Non-pigmented ciliary epithelial cell (primary cell): ENCODE data around the gene C8B.

ENCODE experiments used
- DNase-seq: peaks from one replicate; pipeline ENCODE4 v3.0.0-alpha.2; 2010; ENCODE audit warnings: low read depth

C8B gene

GRCh38 chr1:56965916-56966697 is at the start of gene C8B:
C8B (minus strand) TSS chr1:56966015; CDS start chr1:56965948, 67 bp downstream.
- no peak for DNase-seq

- DNase-seq: no peak
Observed at GRCh38 chr1:57015071-57015470, 49.3 kb upstream of the C8B start.

DNA sequence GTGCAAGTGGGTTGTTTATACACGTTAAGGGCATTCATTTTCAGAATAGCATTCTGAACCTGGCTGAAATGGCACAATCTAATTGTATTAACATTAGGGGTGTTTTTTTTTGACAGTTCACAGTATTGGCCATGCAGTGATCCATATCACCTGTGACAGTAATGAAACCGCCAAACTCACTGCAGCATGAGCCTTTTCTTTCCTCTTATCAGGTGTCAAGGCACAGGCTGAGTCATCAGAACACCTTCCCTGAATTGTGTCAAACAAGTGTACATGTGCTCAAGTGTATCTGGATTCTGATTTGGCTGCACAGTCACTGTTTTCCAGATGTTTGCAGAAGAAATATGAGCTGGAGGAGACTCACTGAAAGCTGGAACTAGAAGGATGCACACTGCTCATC is 47.7 kb upstream of the C8B start:
- DNase-seq: no peak

DNA sequence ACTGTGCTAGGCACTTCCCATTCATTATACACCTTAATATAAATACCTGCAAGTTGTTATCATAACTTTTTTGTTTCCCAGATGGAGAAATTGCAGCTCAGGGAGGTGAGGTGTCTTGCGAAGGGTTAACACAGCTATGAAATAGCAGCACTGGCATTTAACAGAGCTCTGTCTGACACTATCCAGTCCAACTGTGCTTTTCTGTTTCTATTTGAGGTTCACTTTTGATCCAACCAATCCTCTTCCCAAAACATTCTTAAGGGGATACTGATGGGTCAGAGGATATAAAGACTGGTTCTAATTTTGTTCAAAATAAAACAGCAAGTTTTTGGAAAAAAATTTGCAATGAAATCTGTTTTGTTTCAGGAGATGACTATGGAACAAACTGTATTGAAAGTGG is 46.5 kb upstream of the C8B start:
- no peak for DNase-seq

GRCh38 chr1:57010511-57010910 is 44.7 kb upstream of the C8B start:
- DNase-seq: no peak

GRCh38 chr1:57007948-57008347 is 42.1 kb upstream of the C8B start:
- DNase-seq: no peak

- no peak for DNase-seq
Observed at GRCh38 chr1:57007472-57007871, 41.7 kb upstream of the C8B start.

GRCh38 chr1:57003398-57004139 is 37.8 kb upstream of the C8B start:
- DNase-seq: no peak

GRCh38 chr1:56995414-56996100 is 29.7 kb upstream of the C8B start:
- no peak for DNase-seq

GRCh38 chr1:56993475-56993874 is 27.7 kb upstream of the C8B start:
- no peak for DNase-seq

DNA sequence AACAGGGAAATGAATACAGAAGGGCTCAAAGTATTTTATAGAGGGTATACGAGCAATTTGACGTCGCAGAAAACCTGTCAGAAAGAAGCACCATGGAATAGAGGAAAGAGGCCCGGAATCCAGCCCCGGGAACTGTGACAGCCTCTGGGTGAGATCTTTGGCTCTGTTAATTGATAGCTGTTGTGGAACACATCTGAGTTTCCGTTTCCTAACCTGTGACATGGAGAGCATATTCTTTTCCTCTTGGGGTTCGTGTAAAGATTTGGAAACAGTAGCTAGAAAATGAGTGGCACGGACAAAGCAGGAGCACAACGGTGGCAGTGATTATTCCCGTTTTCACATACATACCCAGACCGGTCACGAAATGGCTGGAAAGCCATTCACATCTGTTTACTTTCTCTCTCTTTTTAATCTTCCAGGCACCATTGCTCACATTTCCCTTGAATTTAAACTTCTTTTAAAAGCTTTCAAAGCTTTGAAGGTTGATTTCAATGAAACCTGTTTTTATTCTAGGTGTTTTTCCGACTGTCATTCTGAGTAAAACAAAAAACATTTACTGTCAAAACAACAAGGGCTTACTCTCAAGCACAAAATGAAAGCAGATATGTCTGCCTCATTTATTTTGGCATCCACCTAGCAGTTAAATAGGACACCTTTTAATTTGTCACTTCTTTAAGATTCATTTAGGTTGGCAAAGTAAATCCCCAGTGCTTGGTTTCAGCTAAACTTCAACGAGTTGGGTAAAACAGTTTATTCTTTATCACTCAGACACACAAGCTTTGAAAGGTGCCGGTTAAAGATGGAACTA is 26.7 kb upstream of the C8B start:
- DNase-seq: no peak

GRCh38 chr1:56991576-56991975 is 25.8 kb upstream of the C8B start:
- no peak for DNase-seq

GRCh38 chr1:56986397-56986796 is 20.6 kb upstream of the C8B start:
- no peak for DNase-seq

GRCh38 chr1:56985857-56986256 is 20.0 kb upstream of the C8B start:
- no peak for DNase-seq

DNA sequence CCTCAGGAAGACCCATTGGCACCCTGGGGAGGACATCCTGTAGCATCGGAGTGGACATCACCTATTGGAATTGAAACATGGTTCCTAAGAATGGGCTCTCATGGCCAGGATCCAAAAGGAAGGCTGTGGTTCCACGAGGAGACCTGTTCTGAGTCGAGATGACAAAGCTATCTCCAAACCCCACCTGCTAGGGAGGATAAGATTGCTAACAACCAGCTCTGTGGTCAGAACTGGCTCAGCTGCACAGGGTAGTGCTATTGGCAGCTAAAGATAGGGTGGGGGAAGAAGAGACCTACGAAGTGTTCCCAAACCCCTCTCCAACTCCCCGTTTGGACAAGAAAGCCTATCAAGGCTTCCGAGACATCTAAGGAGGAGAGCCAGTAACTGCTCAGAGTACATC is 17.7 kb upstream of the C8B start:
- DNase-seq: no peak

- DNase-seq: no peak
Observed at GRCh38 chr1:56979986-56980755, 14.4 kb upstream of the C8B start.

DNA sequence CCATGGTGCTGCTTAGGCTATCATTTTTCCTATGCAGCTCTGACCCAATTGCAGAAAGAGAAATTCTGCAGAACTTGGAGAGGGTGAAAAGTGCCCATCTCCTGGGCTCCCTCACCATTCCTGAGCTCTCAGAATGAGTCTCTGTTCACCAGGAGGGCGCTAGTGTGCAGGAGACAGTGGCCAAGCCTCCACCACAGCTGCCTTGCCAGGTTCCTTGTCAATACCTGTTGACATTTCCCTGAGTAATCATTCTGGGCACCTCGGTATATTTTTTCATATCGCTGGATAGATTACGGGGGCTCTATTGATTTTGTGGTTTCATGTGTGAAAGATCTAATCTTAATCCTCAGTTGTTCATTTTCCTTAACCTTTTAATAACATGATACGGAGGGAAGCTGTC is 13.0 kb upstream of the C8B start:
- DNase-seq: no peak

- DNase-seq: no peak
Observed at GRCh38 chr1:56977910-56978309, 12.1 kb upstream of the C8B start.

DNA sequence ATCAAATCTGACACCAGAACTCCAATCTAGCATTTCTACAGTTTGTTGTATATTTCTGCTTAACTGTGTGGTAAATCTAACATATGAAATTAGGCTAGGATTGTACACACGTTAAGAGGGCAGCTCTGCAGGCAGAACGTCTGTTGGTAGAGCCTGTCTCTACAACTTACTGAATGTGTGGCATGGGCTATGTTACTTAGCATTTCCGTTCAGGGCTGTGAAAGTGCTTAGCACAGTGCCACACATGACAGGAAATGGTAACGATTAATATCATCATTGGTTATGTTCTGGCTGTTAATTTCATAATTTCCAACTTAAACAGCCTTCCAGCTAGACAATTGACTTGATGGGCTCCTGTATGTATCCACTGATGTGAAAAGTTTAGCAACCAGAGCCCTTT is 9.6 kb upstream of the C8B start:
- DNase-seq: no peak

- no peak for DNase-seq
Observed at GRCh38 chr1:56973923-56974742, 8.3 kb upstream of the C8B start.

- DNase-seq: no peak
Observed at GRCh38 chr1:56972976-56973375, 7.2 kb upstream of the C8B start.
